Measurements from ENCODE around the gene BUB3. TPM values are rescaled to one million over a fixed set of nuclear protein-coding genes. Genes with fewer than 3 reads are reported as not detected.

Gene BUB3
- total RNA-seq, 2 donors from 2014 or later = 77.6 to 112 TPM

GRCh38 chr10:123191886-123192285 lies 37.7 kb downstream of the BUB3 start:
- intact Hi-C loops (cut with DNase I) = no loop called here
- TF ChIP-seq CTCF (IDR thresholded peaks at IDR 0.05) = no peak
- Histone ChIP-seq H3K27me3 (no peaks in the 10 kb centered on the region), H3K27ac (no peak overlapping the region), H3K4me1 (no peaks in the 10 kb centered on the region), H3K36me3 (no peaks in the 10 kb centered on the region), H3K9ac (ENCODE audit: low read depth in 2 of 2, low read length in 2 of 2) (no peak overlapping the region), H3K4me3 (no peak overlapping the region), H3K9me3 (no peaks in the 10 kb centered on the region)
- no peak for DNase-seq

GRCh38 chr10:123194056-123194455 lies 39.9 kb downstream of the BUB3 start:
- Histone ChIP-seq H3K4me3 (no peak overlapping the region), H3K27ac (no peak overlapping the region), H3K36me3 (no peaks in the 10 kb centered on the region), H3K9me3 (no peaks in the 10 kb centered on the region), H3K9ac (ENCODE audit: low read depth in 2 of 2, low read length in 2 of 2) (no peak overlapping the region), H3K27me3 (no peaks in the 10 kb centered on the region), H3K4me1 (no peaks in the 10 kb centered on the region)
- DNase-seq = no peak
- no peak for TF ChIP-seq CTCF (IDR thresholded peaks at IDR 0.05)
- intact Hi-C loops (cut with DNase I) = no loop called here

GRCh38 chr10:123200531-123200930 lies 46.3 kb downstream of the BUB3 start:
- Histone ChIP-seq H3K27ac (no peak overlapping the region), H3K4me3 (no peak overlapping the region), H3K4me1 (no peaks in the 10 kb centered on the region), H3K9ac (ENCODE audit: low read depth in 2 of 2, low read length in 2 of 2) (no peak overlapping the region), H3K36me3 (no peaks in the 10 kb centered on the region), H3K27me3 (no peaks in the 10 kb centered on the region), H3K9me3 (no peaks in the 10 kb centered on the region)
- no peak for DNase-seq
- no peak for TF ChIP-seq CTCF (IDR thresholded peaks at IDR 0.05)
- intact Hi-C loops (cut with DNase I) = no loop called here

- no peak for DNase-seq
- Histone ChIP-seq H3K9me3 (no peaks in the 10 kb centered on the region), H3K9ac (ENCODE audit: low read depth in 2 of 2, low read length in 2 of 2) (no peak overlapping the region), H3K36me3 (no peaks in the 10 kb centered on the region), H3K27me3 (no peaks in the 10 kb centered on the region), H3K4me1 (no peaks in the 10 kb centered on the region), H3K27ac (no peak overlapping the region), H3K4me3 (no peak overlapping the region)
- TF ChIP-seq CTCF (IDR thresholded peaks at IDR 0.05) = no peak
- intact Hi-C loops (cut with DNase I) = no loop called here
These were observed 48.3 kb downstream of the BUB3 start for GRCh38 chr10:123202506-123202905.

- Histone ChIP-seq H3K9me3 (no peaks in the 10 kb centered on the region), H3K27ac (no peak overlapping the region), H3K4me1 (no peaks in the 10 kb centered on the region), H3K9ac (ENCODE audit: low read depth in 2 of 2, low read length in 2 of 2) (no peak overlapping the region), H3K4me3 (no peak overlapping the region), H3K27me3 (no peaks in the 10 kb centered on the region), H3K36me3 (no peaks in the 10 kb centered on the region)
- DNase-seq = no peak
- TF ChIP-seq CTCF (IDR thresholded peaks at IDR 0.05) = no peak
- intact Hi-C loops (cut with DNase I) = no loop called here
These were observed 49.4 kb downstream of the BUB3 start for GRCh38 chr10:123203393-123204126.

Data from colonic mucosa (tissue), 4 donors.